ENCODE data around the gene GGCX. TPM values are rescaled to one million over a fixed set of nuclear protein-coding genes. Genes with fewer than 3 reads are reported as not detected.

GGCX gene
- total and polyA plus RNA-seq, 9 of the 15 experiments (the other 6 are each of a cell fraction or from before 2014, with no cell fraction given) = 14.4 to 47.1 (median 28.1) TPM

DNA sequence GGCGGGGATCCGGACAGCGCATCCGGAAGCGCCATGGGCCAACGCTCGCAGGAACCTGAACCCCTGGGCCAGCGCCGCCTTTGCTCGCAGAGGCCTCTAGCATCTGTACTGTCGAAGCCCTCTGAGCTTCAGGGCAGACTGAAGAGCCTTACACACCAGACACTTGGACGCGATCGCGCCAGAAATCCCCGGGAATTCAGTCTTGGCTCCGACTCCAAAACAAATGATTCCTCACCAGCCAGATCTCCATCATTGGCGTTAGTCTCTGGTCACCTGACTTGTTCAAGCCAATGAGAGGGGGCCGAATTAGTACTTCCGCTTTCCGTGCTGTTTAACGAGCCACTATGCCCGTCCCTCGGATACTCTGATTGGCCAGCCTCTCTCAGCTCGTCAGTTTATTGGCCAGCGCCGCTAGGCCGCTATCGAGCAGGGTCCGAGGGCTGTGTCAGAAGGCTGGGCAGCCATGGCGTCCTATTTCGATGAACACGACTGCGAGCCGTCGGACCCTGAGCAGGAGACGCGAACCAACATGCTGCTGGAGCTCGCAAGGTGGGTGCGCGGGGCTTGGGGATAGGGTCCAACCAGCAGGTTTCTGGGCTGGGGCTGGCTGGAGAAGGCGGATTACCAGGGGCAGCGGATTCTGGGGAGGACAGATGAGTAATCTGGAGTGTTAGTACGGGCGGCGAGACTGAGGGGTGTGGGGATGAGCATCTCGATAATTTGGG, 34.2 kb upstream of the GGCX start, which contains the start of gene RNF181 (continued):
- TF ChIP-seq ZNF449 (CRISPR knock-in tag; IDR thresholded peaks at IDR 0.05) (no peak), SIX5 (IDR thresholded peaks at IDR 0.05; ENCODE audit: borderline replicate concordance in 1 of 2, insufficient read depth in 1 of 2, low read depth in 1 of 2, low read length in 2 of 2) (no peak), ZBTB49 (CRISPR knock-in tag; IDR thresholded peaks at IDR 0.05; ENCODE audit: borderline replicate concordance) (no peak), TAF15 (IDR thresholded peaks at IDR 0.05; ENCODE audit: low read depth, low read length) (no peak), XRCC5 (IDR thresholded peaks at IDR 0.05; ENCODE audit: low read depth, low read length) (no peak), ZNF146 (CRISPR knock-in tag; IDR thresholded peaks at IDR 0.05; ENCODE audit: unreplicated experiment) (no peak), ZNF589 (CRISPR knock-in tag; IDR thresholded peaks at IDR 0.05; ENCODE audit: low read depth) (no peak), TRIM28 (IDR thresholded peaks at IDR 0.05) (no peak), RNF2 (IDR thresholded peaks at IDR 0.05) (no peak), ILF3 (IDR thresholded peaks at IDR 0.05; ENCODE audit: borderline replicate concordance) (no peak), EWSR1 (IDR thresholded peaks at IDR 0.05; ENCODE audit: borderline replicate concordance, low read depth, partially characterized antibody) (no peak), SMAD1 (IDR thresholded peaks at IDR 0.05; ENCODE audit: low read depth, low read length, partially characterized antibody) (no peak)
- TF ChIP-seq, protein P1, sequence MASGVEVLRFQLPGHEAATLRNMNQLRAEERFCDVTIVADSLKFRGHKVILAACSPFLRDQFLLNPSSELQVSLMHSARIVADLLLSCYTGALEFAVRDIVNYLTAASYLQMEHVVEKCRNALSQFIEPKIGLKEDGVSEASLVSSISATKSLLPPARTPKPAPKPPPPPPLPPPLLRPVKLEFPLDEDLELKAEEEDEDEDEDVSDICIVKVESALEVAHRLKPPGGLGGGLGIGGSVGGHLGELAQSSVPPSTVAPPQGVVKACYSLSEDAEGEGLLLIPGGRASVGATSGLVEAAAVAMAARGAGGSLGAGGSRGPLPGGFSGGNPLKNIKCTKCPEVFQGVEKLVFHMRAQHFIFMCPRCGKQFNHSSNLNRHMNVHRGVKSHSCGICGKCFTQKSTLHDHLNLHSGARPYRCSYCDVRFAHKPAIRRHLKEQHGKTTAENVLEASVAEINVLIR (CRISPR knock-in tag; IDR thresholded peaks at IDR 0.05) = no peak
- TF ChIP-seq, protein P2, sequence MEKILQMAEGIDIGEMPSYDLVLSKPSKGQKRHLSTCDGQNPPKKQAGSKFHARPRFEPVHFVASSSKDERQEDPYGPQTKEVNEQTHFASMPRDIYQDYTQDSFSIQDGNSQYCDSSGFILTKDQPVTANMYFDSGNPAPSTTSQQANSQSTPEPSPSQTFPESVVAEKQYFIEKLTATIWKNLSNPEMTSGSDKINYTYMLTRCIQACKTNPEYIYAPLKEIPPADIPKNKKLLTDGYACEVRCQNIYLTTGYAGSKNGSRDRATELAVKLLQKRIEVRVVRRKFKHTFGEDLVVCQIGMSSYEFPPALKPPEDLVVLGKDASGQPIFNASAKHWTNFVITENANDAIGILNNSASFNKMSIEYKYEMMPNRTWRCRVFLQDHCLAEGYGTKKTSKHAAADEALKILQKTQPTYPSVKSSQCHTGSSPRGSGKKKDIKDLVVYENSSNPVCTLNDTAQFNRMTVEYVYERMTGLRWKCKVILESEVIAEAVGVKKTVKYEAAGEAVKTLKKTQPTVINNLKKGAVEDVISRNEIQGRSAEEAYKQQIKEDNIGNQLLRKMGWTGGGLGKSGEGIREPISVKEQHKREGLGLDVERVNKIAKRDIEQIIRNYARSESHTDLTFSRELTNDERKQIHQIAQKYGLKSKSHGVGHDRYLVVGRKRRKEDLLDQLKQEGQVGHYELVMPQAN (IDR thresholded peaks at IDR 0.05; ENCODE audit: borderline replicate concordance) = peak; percentile 87; the same call in 1 of the 2 replicates
- TF ChIP-seq, protein P3, sequence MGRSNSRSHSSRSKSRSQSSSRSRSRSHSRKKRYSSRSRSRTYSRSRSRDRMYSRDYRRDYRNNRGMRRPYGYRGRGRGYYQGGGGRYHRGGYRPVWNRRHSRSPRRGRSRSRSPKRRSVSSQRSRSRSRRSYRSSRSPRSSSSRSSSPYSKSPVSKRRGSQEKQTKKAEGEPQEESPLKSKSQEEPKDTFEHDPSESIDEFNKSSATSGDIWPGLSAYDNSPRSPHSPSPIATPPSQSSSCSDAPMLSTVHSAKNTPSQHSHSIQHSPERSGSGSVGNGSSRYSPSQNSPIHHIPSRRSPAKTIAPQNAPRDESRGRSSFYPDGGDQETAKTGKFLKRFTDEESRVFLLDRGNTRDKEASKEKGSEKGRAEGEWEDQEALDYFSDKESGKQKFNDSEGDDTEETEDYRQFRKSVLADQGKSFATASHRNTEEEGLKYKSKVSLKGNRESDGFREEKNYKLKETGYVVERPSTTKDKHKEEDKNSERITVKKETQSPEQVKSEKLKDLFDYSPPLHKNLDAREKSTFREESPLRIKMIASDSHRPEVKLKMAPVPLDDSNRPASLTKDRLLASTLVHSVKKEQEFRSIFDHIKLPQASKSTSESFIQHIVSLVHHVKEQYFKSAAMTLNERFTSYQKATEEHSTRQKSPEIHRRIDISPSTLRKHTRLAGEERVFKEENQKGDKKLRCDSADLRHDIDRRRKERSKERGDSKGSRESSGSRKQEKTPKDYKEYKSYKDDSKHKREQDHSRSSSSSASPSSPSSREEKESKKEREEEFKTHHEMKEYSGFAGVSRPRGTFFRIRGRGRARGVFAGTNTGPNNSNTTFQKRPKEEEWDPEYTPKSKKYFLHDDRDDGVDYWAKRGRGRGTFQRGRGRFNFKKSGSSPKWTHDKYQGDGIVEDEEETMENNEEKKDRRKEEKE (IDR thresholded peaks at IDR 0.05; ENCODE audit: borderline replicate concordance in 1 of 2, control insufficient read depth in 1 of 2, low read depth in 2 of 2, low read length in 1 of 2) = no peak

Data from K562 (cell line).